Measurements from ENCODE around the gene PSMA6.

PSMA6 gene

GRCh38 chr14:35281341-35281740 lies 10.8 kb upstream of the PSMA6 start:
- H3K27ac ChIP-seq, result no peak overlapping the region
- CTCF ChIA-PET, result no interaction called here
- POLR2A ChIA-PET (ENCODE audit: low non-redundant PET), result no interaction called here

DNA sequence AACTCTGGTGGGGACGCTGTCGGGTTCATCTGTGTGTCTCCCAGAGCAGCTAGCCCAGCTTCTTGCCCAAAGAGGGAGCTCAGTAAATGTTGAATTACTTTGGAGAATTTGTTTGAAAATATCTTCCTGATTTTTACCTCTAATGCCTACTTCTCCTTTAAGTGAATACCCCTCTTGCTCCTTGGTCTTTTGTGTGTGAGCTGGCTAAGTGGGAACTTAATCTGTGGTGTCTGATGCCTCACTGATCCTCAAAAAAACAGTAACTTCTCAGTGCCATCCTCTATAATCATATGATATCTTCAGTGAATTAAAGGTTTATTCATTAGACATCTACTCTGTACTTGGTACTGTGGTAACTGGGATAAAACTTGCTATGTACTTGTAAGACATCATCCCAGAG lies 7.7 kb upstream of the PSMA6 start:
- CTCF ChIA-PET, result no interaction called here
- H3K27ac ChIP-seq, result no peak overlapping the region
- POLR2A ChIA-PET (ENCODE audit: low non-redundant PET), result no interaction called here
- no peak for TF ChIP-seq CTCF (conservative IDR thresholded peaks at IDR 0.05; ENCODE audit: low read depth)
- DNase-seq (ENCODE audit: low spot score), result no peak

More at GRCh38 chr14:35281341-35281740, 10.8 kb upstream of the PSMA6 start:
- no peak for DNase-seq (ENCODE audit: low spot score)
- no peak for TF ChIP-seq CTCF (conservative IDR thresholded peaks at IDR 0.05; ENCODE audit: low read depth)

- no peak for DNase-seq (ENCODE audit: low spot score)
- TF ChIP-seq CTCF (conservative IDR thresholded peaks at IDR 0.05; ENCODE audit: low read depth), result no peak
- POLR2A ChIA-PET (ENCODE audit: low non-redundant PET), result no interaction called here
- H3K27ac ChIP-seq, result no peak overlapping the region
- CTCF ChIA-PET, result no interaction called here
Measured at GRCh38 chr14:35285168-35286002, 6.8 kb upstream of the PSMA6 start.

DNA sequence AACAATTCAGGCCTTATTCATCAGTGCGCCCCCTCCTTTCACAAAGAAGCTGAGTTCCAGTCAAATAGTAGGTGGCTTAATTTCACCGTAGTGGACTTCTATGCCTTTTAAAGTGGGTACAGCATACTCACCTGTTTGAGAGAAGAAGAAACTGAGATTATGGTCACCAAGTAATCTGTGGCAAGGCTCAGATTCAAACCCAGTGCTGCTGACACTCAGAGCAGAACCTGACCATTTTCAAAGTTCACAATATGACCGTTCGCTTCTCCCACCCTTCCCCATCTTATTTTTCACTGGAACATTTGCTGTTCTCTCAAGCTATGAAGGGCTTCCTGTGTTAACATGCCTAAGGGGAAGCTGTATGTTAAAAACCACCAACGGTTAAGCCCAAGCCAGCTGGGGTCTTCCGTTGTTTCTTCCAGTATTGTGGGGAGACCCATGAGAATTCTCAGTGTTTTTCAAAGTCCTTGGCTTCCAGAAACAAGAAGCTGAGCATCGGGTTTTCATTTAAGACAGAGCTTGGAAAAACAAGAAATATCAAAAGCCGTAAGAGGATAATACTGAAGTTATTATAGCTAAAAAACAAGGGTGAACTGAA lies 6.1 kb upstream of the PSMA6 start:
- ChIA-PET POLR2A (ENCODE audit: low non-redundant PET) (no interaction called here), CTCF (no interaction called here)
- TF ChIP-seq CTCF (conservative IDR thresholded peaks at IDR 0.05; ENCODE audit: low read depth), result no peak
- no peak overlapping the region for H3K27ac ChIP-seq
- DNase-seq (ENCODE audit: low spot score), result no peak

- ChIA-PET CTCF (interaction anchor here (1.0 kb wide), 1 partner anchor 23 kb away, joined by 4 read pairs; no protein-coding TSS in a partner anchor), POLR2A (ENCODE audit: low non-redundant PET) (no interaction called here)
- no peak overlapping the region for H3K27ac ChIP-seq
Measured at GRCh38 chr14:35286707-35287106, 5.5 kb upstream of the PSMA6 start.

More at GRCh38 chr14:35286707-35287106, 5.5 kb upstream of the PSMA6 start:
- no peak for DNase-seq (ENCODE audit: low spot score)
- TF ChIP-seq CTCF (conservative IDR thresholded peaks at IDR 0.05; ENCODE audit: low read depth), result no peak
